ENCODE measurements around the gene SEMA5B.

DNA sequence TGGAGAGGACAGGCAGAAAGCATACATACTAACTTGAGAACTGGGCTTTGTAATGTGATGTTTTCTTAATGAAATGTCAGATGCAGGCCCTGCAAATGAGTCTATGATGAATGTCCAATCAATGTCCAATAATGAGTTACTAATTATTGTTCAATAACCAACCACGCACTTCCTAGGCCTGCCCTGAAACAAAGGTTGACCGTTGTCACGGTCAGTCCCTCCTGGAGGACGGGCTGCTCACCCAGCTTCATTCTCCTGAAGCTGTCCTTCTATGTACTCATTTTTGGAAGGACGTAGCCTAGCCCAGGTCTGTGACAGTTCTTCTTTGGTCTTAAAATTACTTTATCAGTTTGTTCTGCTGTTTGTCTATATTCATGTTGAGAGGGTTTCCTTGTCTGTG lies 30.9 kb upstream of the SEMA5B start:
- TF ChIP-seq POLR2AphosphoS5 (IDR thresholded peaks at IDR 0.05; ENCODE audit: low read depth, low read length) = no peak
- no peak for TF ChIP-seq FOXP2 (optimal IDR thresholded peaks at IDR 0.05; ENCODE audit: borderline replicate concordance, extremely low read depth, extremely low read length, insufficient read depth)
- no peak for TF ChIP-seq SIN3A (IDR thresholded peaks at IDR 0.05; ENCODE audit: borderline replicate concordance, insufficient read depth, low read length)
- no peak for TF ChIP-seq REST (IDR thresholded peaks at IDR 0.05; ENCODE audit: insufficient read depth in 1 of 2, low read depth in 2 of 2, low read length in 2 of 2)
- no peak for TF ChIP-seq TAF1 (IDR thresholded peaks at IDR 0.05; ENCODE audit: borderline replicate concordance, insufficient read depth, low read length)

Data from PFSK-1 (cell line).